ENCODE data around the gene OBP2B.

GRCh38 chr9:133171161-133171961 is 37.7 kb downstream of the OBP2B start:
- TF ChIP-seq EZH2phosphoT487 (IDR thresholded peaks at IDR 0.05; ENCODE audit: insufficient read depth, low read depth), result no peak
- no peak for TF ChIP-seq EZH2 (IDR thresholded peaks at IDR 0.05; ENCODE audit: insufficient read depth, poor library complexity, severe bottlenecking)

All from GM23248 (cell line).